GM18499 (cell line): ENCODE results near the gene TTC34.
"Not testable (repeated sequence)": the region's sequence is repeated elsewhere in the genome, so short reads cannot be mapped to it uniquely, and the experiment has no call there.

ENCODE experiments used
- ATAC-seq: cut with Tn5 transposase; IDR thresholded peaks from one replicate; pipeline ENCODE4 v1.9.1; 2021; ENCODE audit warnings: moderate number of reproducible peaks; ENCODE audit not compliant: insufficient read depth, unreplicated experiment

Gene TTC34

DNA sequence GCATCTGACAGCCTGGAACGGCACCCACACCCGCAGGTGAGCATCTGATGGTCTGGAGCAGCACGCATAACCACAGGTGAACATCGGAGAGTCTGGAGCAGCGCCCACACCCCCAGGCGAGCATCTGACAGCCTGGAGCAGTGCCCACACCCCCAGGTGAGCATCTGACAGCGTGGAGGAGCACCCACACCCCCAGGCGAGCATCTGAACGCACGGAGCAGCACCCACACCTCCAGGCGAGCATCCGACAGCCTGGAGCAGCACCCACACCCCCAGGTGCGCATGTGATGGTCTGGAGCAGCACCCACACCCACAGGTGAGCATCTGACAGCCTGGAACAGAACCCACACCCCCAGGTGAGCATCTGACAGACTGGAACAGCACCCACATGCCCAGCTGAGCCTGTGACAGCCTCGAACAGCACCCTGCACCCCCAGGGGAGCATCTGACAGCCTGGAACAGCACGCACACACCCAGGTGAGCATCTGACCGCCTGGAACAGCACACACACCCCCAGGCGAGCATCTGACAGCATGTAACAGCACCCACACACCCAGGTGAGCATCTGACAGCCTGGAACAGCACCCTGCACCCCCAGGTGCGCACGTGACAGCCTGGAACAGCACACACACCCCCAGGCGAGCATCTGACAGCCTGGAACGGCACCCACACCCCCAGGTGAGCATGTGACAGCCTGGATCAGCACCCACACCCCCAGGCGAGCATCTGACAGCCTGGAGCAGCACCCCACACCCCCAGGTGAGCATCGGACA, 115.2 kb downstream of the TTC34 start:
- not testable (repeated sequence) for ATAC-seq

GRCh38 chr1:2685671-2686070, 115.8 kb downstream of the TTC34 start:
- not testable (repeated sequence) for ATAC-seq

DNA sequence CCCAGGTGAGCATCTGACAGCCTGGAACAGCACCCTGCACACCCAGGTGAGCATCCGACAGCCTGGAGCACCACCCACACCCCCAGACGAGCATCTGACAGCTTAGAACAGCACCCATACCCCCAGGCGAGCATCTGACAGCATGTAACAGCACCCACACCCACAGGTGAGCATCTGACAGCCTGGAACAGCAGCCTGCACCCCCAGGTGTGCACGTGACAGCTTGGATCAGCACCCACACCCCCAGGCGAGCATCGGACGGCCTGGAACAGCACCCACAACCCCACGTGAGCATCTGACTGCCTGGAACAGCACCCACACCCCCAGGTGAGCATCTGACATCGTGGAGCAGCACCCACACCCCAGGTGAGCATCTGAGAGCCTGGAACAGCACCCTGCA, 116.6 kb downstream of the TTC34 start:
- not testable (repeated sequence) for ATAC-seq

GRCh38 chr1:2684000-2684399, 117.5 kb downstream of the TTC34 start:
- not testable (repeated sequence) for ATAC-seq

- ATAC-seq = not testable (repeated sequence)
Measured at GRCh38 chr1:2683321-2683741, 118.2 kb downstream of the TTC34 start.

DNA sequence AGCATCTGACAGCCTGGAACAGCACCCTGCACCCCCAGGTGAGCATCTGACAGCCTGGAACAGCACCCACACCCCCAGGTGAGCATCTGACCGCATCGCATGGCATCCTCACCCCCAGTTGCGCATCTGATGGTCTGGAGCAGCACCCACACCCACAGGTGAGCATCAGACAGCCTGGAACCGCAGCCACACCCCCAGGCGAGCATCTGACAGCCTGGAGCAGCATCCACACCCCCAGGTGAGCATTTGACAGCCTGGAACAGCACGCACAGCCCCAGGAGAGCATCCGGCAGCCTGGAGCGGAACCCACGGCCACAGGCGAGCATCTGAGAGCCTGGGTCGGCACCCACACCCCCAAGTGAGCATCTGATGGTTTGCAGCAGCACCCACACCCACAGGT, 118.6 kb downstream of the TTC34 start:
- not testable (repeated sequence) for ATAC-seq

DNA sequence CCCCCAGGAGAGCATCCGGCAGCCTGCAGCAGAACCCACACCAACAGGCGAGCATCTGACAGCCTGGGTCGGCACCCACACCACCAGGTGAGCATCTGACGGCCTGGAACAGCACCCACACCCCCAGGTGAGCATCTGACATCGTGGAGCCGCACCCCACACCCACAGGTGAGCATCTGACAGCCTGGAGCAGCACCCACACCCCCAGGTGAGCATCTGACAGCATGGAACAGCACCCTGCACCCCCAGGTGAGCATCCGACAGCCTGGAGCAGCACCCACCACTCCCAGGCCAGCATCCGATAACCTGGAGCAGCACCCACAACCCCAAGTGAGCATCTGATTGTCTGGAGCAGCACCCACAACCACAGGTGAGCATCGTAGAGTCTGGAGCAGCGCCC, 124.8 kb downstream of the TTC34 start:
- not testable (repeated sequence) for ATAC-seq

DNA sequence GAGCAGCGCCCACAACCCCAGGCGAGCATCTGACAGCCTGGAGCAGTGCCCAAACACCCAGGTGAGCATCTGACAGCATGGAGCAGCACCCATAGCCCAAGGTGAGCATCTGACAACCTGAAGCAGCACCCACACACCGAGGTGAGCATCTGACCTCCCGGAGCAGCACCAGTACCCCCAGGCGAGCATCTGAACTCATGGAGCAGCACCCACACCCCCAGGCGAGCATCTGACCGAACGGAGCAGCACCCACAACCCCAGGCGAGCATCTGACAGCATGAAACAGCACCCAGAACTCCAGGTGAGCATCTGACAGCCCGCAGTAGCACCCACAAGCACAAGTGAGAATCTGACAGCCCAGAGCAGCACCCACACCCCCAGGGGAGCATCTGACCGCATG, 129.8 kb downstream of the TTC34 start:
- not testable (repeated sequence) for ATAC-seq

DNA sequence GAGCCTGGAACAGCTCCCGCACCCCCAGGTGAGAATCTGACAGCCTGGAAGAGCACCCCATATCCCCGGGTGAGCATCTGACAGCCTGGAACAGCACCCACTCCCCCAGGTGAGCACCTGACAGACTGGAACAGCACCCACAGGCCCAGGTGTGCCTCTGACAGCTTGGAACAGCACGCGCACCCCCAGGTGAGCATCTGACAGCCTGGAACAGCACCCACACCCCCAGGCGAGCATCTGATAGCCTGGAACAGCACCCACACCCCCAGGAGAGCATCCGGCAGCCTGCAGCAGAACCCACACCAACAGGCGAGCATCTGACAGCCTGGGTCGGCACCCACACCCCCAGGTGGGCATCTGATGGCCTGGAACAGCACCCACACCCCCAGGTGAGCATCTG, 141.7 kb downstream of the TTC34 start:
- not testable (repeated sequence) for ATAC-seq

GRCh38 chr1:2657909-2658308, 143.6 kb downstream of the TTC34 start:
- not testable (repeated sequence) for ATAC-seq

- ATAC-seq = not testable (repeated sequence)
Measured at GRCh38 chr1:2657124-2657523, 144.4 kb downstream of the TTC34 start.

- ATAC-seq = not testable (repeated sequence)
Measured at GRCh38 chr1:2655598-2656434, 145.7 kb downstream of the TTC34 start.

GRCh38 chr1:2654443-2654948, 147.0 kb downstream of the TTC34 start:
- not testable (repeated sequence) for ATAC-seq

DNA sequence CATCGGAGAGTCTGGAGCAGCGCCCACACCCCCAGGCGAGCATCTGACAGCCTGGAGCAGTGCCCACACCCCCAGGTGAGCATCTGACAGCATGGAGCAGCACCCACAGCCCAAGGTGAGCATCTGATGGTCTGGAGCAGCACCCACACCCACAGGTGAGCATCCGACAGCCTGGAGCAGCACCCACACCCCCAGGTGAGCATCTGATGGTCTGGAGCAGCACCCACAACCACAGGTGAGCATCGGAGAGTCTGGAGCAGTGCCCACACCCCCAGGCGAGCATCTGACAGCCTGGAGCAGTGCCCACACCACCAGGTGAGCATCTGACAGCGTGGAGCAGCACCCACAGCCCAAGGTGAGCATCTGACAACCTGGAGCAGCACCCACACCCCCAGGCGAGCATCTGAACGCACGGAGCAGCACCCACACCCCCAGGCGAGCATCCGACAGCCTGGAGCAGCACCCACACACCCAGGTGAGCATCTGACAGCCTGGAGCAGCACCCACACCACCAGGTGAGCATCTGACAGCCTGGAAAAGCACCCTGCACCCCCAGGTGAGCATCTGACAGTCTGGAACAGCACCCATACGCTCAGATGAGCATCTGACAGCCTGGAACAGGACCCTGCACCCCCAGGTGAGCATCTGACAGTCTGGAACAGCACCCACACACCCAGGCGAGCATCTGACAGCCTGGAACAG, 147.6 kb downstream of the TTC34 start:
- not testable (repeated sequence) for ATAC-seq

DNA sequence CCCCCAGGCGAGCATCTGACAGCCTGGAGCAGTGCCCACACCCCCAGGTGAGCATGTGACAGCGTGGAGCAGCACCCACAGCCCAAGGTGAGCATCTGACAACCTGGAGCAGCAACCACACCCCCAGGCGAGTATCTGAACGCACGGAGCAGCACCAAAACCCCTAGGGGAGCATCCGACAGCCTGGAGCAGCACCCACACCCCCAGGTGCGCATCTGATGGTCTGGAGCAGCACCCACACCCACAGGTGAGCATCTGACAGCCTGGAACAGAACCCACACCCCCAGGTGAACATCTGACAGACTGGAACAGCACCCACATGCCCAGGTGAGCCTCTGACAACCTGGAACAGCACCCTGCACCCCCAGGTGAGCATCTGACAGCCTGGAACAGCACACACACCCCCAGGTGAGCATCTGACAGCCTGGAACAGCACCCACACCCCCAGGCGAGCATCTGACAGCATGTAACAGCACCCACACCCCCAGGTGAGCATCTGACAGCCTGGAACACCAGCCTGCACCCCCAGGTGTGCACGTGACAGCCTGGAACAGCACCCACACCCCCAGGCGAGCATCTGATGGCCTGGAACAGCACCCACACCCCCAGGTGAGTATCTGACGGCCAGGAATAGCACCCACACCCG, 148.4 kb downstream of the TTC34 start:
- ATAC-seq = not testable (repeated sequence)

GRCh38 chr1:2652152-2652925, 149.2 kb downstream of the TTC34 start:
- ATAC-seq = not testable (repeated sequence)

DNA sequence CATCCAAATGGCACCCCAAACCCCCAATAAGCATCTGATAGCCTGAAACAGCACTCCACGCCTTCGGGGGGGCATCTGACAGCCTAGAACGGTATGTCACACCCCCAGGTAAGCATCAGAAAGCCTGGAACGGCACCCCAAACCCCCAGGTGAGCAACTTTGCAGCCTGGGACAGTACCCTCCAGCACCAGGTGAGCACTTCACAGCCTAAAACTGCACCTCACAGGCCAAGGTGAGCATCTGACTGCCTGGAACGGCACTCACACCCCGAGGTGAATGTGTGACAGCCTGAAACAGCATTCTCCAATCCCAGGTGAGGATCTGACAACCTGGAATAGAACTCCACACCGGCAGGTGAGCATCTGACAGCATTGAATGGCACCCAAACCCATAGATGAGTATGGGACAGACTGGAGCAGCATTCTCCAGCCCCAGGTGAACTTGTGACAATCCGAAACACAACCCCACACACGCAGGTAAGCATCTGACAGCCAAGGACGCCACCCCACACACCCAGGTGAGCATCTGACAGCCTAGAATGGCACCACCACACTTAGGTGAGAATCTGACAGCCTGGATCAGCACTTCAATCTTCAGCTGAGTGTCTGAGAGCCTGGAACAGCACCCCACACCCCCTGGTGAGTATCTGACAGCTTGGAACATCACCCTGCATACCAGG, 150.4 kb downstream of the TTC34 start:
- no peak for ATAC-seq

GRCh38 chr1:2646837-2647236, 154.7 kb downstream of the TTC34 start:
- ATAC-seq = no peak

DNA sequence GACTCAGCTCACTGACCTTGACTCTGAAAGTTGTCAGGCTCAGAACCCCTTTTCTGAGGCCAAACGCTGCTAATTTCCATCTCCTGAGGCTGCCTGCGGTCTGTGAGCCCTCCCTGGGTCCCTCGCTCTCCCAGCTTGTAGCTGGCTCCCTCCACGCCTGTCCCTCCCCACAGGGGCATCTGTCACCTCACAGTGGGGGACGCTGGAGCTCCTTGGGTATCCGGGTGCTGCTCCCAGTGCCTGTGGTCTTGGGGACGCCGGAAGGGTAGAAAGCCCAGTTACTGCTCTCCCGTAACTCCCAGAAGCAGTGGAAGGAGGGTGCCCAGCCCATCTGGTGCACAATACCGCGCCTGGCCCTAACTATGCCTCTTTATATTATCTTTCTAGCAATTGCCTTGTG, 155.7 kb downstream of the TTC34 start:
- ATAC-seq = no peak
